SIG-M5 treated with dmso at 0.1 percent for 504 hours (cell line): ENCODE data around the gene TLX2.
A peak's percentile ranks its signal among the peaks of the same experiment; 100 is the strongest.

Experiments used
- DNase-seq: peaks from one replicate; lab custom pipeline; 2025; ENCODE audit not compliant: unreplicated experiment; lab: John Stamatoyannopoulos, UW

The TLX2 gene

DNA sequence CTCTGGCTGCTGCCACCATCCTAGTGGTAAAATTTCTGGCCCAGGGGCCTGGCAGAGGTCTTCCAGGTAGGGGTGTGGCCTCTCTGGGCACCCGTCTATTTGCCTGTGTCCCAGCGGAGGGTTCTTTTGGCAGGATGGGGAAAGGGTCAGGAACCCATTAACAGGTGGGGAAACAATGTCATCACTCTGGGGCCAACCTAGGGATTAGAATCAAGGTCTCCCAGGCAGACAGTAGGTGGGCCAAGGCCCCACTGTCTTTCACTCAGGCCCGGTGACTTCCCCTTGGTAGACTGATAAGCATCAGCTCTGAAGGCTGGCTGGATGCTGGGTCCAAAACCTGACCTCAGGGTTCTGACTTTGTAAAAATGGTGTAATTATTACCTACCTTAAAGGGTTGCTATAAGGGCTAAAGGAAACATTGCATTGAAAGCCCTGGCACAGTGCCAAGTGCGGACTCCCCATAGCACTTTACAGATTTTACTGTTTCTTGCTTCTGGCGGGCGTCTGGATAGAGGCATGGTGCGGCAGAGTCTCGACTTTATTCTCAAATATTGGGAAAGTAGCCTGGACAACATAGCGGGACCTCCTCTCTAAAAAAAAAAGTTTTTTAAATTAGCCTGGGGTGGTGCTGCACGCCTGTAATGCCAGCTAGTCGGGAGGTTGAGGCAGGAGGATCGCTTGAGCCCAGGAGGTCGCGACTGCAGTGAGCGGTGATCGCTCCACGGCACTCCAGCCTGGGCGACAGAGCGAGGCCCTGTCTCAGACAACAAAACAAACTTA, 17.1 kb upstream of the TLX2 start:
- DNase-seq: no peak

DNA sequence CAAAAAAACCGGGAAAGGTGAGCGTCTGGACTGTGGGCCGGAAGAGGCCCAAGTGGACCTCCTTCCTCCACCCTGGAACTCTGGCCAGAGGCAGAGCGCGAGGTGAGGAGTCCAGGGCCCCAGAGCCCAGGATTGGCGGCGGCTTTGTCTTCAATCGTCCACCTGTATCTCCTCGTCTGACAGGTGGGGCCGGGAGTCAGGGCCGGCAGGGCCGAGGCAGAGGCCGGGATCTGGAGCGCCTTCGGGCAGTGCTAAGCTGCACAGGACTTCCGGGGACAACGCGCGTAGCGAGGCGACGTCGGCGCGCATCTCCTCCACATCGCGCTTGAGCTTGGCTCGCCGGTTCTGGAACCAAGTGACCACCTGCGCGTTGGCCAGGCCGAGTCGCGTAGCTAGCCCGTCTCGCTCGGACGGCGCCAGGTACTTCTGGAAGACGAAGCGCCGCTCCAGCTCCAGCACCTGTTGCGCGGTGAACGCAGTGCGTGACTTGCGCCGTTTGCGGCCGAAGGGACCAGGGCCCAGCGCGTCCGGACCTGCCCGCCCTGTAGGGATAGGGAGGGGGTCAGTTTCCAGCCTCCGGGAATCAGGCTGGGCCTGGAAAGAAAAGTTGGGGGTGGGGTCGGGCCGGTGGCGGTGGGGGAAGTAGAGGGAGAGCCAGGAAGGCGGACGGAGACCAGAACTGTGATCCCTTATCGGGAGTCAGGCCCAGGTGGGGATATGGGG, 16.3 kb upstream of the TLX2 start:
- DNase-seq: no peak

DNA sequence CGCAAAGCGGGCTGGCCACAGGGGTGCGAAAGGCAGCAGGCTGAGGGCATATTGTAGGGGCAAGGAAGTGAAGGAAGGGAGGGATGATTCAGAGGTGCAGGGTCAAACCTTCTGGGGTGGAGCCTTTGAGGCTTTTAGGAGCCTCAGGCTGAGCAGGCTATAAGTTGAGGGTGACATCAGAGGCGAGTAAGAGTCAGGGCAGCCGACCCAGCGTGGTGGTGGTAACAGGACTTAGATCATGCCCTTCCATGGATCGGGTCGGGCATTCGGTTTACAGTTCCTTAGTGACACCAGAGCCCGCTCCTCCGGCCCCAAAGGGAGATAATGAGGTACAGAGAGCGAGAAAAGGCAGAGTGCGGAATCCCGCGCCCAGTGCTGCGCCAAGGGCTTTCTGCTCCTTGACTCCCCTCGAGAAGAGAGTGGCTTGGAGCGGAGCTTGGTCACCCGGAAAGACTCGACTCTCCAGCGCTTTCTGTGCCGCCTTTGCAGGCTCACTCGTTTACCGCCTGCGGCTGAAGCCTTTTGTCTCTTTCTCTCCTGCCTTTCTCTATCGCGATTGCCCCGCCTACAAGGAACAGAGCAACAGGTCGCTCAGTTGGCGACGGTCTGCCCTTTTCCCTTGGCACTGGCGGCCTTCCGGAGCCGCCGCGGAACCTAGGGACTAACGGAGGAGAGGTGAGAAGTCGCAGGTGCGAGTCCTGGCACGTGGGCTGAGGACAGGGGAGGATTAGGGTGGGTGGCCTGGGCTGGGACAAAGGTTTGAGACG, 15.6 kb upstream of the TLX2 start:
- DNase-seq: peak; percentile 38

DNA sequence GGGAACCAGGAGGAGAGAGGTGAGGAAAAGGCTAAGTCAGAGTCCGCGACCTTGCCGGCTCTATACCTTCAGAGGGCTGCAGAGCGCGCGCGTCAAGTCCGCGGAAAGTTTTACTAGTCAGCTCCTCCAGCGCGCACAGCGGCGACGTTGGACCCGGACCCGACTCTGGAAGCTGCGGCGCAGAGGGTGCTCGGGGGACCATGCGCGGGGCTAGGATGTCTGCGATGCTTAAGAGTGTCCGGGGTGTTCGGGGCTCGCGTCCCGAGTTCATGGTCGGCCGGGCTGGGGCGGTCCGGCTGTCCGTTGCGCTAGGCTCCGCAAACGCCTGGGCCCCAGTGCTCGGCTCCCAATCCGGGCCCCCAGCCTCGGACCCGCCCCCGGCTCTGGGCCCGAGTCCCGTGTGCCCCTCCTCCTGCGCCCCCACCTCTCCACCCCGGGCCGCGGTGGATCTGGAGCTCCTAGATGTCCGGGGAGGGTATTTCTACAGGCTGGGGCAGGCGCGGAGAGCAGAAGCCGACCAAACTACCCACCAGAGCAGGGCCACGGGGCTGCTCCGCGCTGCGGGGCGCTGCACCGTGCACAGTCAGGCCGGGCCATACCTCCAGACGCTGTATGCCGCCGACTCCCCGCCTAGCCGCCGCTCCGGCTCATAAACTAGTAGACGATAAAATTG, 14.8 kb upstream of the TLX2 start, which contains the start of gene LBX2:
Gene LBX2, minus strand, starts transcription at position 337 of the 673 bp plus-strand sequence. Its CDS starts 66 bp downstream, at position 271.
- no peak for DNase-seq

DNA sequence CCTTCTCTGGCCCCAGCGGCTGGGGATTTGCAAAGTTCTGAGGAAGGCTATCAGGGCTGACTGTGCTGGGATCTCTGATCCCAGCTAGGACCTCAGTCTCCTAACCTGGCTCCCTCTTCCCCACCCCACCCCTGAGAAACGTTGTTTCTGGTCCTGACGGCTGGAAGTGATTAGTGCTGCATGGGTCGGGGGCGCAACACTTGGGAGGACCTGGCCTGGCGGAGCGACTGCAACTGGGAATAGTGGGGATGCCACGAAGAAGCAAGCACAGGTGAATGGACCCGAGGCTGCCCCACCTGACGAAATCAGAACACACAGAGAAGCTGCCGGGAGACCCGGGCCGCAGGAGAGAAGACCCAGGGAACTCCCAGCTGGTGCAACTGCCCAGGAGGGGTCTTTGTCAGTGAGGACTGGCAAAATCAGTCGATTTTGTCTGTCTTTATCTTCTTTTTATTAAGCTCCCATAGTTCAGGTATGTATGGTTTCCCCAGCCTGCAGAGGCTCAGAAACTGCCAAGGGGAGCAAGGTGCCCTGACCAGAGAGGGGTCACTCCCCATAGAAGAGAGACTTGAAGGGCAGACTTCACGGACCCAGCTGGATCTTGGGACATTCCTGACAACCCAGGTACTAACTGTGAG, 14.2 kb upstream of the TLX2 start:
- no peak for DNase-seq

DNA sequence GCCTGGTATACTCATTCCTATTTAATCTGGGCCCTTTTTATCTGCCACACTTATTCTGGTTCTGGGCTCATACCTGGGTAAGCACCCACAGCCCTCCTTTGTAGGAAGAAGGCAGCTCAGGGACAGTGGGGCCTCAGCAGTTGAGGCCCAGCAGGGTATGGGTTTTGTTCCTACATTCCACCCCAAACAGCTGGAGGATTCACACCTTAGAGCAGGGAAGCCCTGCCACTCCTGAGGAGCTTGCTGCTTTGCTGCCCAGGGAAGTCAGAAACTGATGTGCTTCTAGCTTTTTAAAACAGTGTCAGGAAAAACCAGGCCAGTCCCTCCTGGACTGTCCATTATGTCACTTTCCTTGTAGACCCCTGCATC, 13.7 kb upstream of the TLX2 start:
- DNase-seq: no peak

DNA sequence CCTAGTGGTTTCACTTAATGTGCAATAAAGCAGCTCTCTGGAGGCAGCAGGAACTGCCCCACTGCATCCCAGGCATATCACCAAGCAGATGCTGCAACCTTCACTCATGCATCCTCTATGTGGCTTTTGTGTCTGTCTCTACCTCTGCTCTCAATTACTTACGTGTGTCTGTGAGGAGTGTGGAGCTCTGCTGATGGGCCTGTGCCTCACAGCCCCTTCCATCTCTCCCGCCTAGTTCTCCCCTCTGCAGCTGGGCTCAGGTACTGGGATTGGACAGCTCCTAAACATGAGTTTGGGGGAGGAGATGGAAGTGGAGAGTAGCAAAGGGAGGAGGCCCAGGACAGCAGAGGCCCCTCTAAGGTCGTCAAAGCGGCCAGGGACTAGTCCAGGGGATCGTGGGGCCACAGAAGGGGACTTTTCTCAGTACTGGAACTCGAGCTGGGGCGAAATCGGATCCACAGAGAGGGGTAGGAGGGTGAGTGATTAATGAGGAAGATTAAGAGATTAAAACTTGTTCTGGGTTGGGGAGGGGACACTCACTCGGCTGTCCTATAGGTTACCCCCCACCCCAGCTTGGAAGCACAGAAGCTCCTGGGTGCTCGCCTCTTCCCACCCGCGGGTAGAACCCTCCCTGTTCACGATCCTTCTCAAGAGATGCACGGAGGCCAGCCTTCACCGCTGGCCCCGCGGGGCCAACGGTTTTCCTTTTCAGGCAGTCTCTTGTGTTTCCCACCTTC, 12.7 kb upstream of the TLX2 start:
- DNase-seq: no peak

DNA sequence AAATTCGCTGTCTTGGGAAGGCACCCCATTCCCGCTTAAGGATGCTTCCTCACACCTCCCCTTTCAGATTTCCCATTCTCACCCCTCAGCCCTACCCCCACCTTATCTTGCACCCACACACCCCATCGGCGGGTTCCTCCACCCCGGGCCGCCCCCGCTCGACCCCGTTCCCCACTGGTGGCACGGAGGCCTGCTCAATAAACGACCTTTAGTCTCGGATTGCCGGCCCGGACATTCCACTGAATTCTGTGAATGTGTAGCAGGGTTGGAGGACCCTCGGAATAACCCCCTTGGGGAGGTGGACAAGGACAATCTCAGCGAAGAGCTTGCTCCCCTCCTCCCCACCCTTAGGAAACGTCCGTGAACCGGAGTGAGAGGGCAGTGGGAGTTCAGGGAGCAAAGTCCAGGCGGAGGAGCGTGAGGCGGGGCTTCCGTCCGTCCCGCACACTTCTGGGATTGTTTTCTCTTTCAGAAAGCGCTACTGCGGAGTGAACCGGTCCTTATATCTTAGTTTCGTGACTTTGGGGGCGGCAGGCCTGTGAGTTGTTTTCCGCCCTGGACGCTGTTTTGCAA, 12.0 kb upstream of the TLX2 start:
- no peak for DNase-seq

DNA sequence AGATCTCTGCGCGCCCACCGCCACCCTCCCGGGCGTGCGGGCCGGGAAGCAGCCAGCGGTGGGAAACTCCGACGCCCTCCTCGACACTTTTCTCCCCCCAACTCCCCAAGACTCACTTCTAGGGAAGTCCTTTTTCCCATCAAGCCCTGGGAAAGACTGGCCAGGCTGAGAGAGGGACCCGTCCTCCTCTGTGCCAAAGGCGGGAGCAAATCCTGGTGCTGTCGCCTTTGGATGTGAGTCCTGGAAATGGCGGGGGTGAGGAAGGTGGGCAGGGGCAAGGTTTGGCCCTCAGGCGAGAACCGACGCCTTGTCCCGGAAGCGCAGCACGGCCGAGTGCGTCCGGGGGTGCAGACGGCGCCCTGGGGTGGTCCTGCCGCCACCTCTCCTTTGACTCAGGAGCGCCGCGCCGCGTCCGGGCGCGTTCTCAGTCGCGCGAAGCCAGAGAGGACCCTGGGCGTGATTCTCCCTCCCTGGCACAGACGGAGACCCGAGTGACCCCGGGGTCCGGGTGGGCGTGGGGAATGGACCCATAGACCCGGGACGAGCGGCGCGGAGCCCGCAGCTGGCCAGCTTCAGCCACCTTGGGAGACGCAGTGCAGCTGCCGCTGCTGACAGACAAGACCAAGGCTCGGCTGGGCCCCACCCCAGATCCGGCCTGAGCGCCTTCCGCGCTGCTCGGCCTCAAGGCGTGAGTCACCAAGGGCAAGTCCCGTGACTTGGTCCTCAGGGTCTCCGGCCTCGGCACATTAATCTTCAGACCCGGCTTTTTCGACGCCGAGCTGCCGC, 11.3 kb upstream of the TLX2 start:
- peak; percentile 45 for DNase-seq

DNA sequence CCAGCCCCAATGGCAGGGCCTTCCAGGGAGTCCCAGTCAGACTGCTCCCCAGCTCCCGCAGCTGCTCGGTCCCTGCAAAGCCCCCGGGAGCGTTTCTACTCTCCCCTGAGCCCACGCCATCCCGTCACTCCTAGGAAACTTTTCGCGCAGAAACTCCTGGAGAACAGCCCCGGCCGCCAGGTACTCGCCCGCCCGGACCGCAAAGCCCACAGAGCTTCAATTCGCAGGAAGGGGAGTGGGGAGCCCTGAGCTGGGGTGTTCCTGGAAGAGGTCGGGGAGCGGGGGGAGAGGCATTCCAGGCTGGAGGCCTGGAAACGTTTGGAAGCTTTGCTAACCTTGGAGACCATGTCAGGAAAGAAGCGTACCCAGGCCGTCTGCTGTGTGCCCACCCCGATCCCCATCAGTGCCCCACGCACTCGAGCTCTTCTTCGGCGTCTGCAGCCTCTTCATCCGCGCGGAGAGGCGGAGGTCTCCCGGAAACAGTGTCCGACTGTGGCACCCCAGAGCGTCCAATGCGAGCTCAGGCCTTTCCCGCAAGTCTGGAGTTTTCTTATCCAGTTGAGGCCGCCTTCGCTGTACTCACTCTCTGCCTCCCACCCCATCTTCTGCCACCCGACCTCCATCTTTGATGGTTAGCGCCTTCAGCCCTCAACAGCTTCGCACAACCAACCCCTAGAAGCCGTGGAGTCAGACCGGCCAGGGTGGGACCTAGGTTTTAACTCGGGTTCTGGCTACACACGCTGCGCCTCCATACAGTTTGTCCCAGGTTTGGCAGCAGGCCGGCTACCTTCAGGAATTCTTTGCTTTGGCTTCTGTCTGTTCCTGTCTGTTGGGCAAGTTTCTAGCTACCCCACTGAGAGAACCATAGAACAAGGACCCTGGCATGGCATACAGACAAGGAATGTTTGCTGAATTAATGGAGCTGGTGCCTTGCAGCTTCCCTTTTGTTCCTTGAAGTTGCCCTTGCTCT, 10.5 kb upstream of the TLX2 start:
- DNase-seq: no peak

DNA sequence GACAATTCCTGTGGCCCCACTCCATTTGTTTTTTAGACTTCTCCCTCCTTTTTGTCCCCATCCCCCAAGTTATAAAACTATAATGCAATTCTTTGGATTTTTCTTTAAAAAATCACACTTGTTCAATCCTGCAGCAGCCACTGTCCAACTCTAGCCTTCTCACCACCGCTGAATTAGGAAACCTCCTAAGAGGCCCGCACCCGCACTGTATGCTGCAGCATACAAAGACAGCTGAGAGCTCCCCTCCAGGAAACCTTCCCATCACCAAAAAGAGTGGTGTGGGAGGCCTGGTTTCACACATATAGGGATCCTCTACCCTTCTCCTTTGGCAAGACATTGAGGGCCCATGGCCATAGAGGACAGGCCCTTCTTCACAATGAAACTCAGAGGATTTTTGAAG, 9.7 kb upstream of the TLX2 start:
- DNase-seq: no peak

DNA sequence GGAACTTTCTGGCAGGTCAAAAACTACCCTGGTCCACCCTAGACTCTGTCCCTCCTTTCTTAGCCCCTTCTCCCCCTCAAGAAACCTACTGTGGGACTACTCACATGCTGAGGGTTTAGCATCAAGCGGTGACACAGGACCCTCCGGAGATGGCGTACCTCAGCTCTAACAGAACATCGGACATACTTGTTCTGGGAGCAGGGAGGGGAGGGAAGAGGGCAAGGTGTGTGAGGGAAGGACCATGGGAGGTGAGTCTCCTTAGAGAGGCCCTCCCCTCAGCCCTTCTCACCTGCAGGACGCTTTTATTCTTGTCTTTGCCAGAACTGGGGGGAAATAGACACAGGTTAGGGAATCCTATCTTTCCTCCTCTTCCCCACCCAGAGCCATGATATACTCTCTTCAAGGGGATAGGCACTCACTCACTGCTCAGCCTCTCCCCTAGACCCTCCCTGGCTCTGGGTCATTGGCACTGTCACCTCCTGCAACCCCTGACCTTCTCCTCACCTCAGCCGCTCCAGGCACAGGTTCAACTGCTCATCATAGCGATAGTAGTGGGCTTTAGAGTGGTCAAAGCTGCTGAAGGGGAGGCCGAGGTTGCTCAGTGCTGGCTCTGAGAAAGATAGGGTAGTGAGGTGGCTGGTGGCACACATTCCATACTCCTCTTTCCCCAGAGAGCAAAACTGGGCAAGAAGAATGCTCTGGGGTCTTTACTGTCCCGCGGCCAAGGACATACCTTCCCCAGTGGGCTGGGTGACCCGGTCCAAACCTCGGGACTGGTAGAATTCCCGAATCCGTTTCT, 8.6 kb upstream of the TLX2 start:
- no peak for DNase-seq

DNA sequence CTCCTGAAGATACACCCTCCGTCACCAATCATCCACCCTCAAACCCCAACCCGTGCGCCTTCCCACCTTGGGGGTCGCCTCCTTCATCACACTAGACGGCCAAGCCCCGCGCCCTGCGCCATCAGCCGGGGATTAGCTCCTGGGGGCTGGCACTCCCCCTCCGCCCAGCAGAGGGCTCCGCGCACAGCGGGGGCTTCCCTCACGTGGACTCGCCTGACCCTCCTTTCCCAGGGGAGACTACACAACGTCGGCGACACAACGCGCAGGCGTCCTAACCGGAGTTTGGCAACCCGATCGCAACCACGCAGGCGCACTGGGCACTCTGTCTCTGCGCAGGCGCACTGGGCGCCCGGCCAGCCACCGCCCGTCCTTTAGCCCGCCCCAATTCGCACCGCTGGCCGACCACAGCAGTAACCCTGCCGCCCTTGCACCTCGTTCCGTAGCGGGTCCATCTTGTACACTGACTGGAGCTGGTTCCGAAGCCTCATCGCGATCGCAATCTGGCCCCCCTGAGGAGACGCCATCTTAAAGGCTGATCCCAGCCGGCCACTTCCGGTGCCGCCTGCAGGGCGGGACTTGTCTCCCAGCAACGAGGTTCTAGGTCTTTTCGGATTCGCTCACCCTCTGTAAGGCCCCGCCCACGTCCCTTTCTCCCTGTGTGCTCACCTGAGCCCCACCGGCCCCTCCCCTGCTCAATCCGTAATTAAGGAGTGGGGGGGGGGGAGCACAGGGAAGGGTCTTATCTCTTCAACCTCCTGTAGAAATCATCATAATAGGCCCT, 6.9 kb upstream of the TLX2 start, which contains the start of gene PCGF1:
Gene PCGF1, minus strand, starts transcription at position 551 of the 781 bp plus-strand sequence. Its CDS starts 27 bp downstream, at position 524.
- DNase-seq: peak; percentile 95

DNA sequence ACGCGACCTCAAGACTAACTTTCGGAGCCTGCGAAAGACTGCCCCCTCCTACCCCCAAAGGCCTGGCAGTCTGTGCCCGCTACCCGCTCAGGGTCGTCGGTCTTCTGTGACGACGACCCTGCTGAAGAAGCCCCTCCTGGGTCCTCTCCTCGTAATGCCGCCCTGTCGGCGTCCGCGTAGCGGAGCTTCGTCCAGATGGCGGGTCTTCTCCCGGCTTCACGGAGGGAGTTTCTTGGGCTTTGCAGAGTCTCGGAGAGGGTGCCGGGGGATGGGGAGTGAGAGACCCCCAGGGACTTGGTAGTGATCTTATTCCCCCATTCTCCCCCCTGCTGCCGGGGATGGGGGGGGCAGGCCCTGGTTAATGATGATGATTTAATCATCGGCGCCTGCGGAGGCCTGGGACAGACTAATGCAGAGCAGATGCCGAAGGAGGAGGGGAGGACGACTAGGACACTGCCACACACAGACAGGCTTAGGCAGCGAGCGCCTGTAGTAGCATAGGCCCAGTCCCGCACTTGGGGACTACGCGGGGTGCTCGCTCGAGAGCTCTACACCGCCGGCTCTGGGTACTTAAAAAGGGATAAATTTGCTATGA, 6.2 kb upstream of the TLX2 start:
- no peak for DNase-seq

DNA sequence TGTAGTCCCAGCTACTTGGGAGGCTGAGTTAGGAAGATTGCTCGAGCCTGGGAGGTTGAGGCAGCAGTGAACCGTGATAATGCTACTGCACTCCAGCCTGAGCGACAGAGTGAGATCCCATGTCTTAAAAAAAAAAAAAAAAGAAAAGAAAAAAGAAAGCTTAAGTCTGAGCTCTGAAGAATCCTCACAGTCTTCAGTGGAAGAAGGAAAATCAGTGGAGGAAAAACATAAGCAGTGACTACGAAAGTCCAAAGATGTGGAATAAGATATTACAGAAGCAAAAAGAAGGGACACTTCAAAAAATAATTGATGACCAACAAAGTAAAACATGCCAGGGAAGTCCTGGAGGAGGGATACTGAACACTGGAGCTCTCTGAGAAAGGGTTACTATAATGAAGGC, 4.0 kb upstream of the TLX2 start:
- no peak for DNase-seq
